B cell (primary cell): ENCODE data around the gene PRKACB. TPM values are rescaled to one million over a fixed set of nuclear protein-coding genes. Genes with fewer than 3 reads are reported as not detected.
"Not testable (repeated sequence)": the region's sequence is repeated elsewhere in the genome, so short reads cannot be mapped to it uniquely, and the experiment has no call there.

Experiments used
- ATAC-seq: fragments of 200-7000 bp; cut with Tn5 transposase; one replicate; pipeline ENCODE4 v1.10.0; 2021; ENCODE audit warnings: low read depth, mild to moderate bottlenecking, moderate number of reproducible peaks, moderate library complexity
- CTCF ChIA-PET: fragments of 350-600 bp; sonication (Branson Sonifier 250); formaldehyde crosslinking; loops from one replicate; lab custom pipeline; 2021; ENCODE audit warnings: antibody characterized with exemption, inconsistent platforms; lab: Charles Lee
- POLR2A ChIA-PET: fragments of 350-600 bp; sonication (Branson Sonifier 250); formaldehyde crosslinking; loops from one replicate; lab custom pipeline; 2021; ENCODE audit warnings: antibody characterized with exemption; lab: Charles Lee
- DNase-seq: peaks from one replicate; pipeline ENCODE4 v3.0.0; 2013
- H2AFZ ChIP-seq: 2 replicates; pipeline ENCODE4 v1.6.1; 2012; ENCODE audit warnings: mild to moderate bottlenecking, low read depth, low read length; ENCODE audit not compliant: insufficient read depth, poor library complexity, severe bottlenecking
- H3K27ac ChIP-seq, 2 donors: 1 replicate in 1 of 2; 2 replicates in 1 of 2; pipeline ENCODE4 v1.5.1; 2012 to 2013; ENCODE audit warnings: low read length in 2 of 2, mild to moderate bottlenecking in 2 of 2, moderate library complexity in 1 of 2
- H3K27me3 ChIP-seq, 4 experiments: fragments of 200-600 bp in 1 of 4; sonication (generic) in 1 of 4; replicated peaks in 1 of 4; 1 replicate in 2 of 4; 2 replicates in 2 of 4; pipeline versions ENCODE4 v1.6.1 to v1.7.0; 2013 to 2016; ENCODE audit warnings: low read length in 3 of 4, mild to moderate bottlenecking in 2 of 4, mixed read lengths in 1 of 4, moderate library complexity in 1 of 4; ENCODE audit not compliant: insufficient read depth in 4 of 4, control insufficient read depth in 3 of 4; ENCODE audit errors: control extremely low read depth in 1 of 4
- H3K36me3 ChIP-seq, 2 experiments: replicated peaks in 1 of 2; 1 replicate in 1 of 2; 2 replicates in 1 of 2; pipeline versions ENCODE4 v1.6.1 to v1.7.1; 2013; ENCODE audit warnings: low read length in 1 of 2; ENCODE audit not compliant: insufficient read depth in 2 of 2, control insufficient read depth in 1 of 2; ENCODE audit errors: control extremely low read depth in 1 of 2, extremely low read depth in 1 of 2
- H3K4me1 ChIP-seq, 2 donors: fragments of 200-600 bp in 1 of 2; sonication (generic) in 1 of 2; 1 replicate in 1 of 2; 2 replicates in 1 of 2; pipeline versions ENCODE4 v1.5.1 to v1.6.1; 2013 to 2017; ENCODE audit warnings: low read length in 2 of 2; ENCODE audit not compliant: control insufficient read depth in 2 of 2, insufficient read depth in 2 of 2
- H3K4me2 ChIP-seq: replicated peaks from 2 replicates; pipeline ENCODE3; 2012; ENCODE audit warnings: mild to moderate bottlenecking, low read depth, low read length; ENCODE audit not compliant: poor library complexity, severe bottlenecking
- H3K4me3 ChIP-seq, 5 experiments: fragments of 200-600 bp in 1 of 5; sonication (generic) in 1 of 5; 1 replicate in 3 of 5; 2 replicates in 2 of 5; pipeline versions ENCODE4 v1.5.1 to v1.7.0; 2011 to 2016; ENCODE audit warnings: low read length in 4 of 5, mild to moderate bottlenecking in 4 of 5, low read depth in 2 of 5, control low read depth in 1 of 5, moderate library complexity in 1 of 5; ENCODE audit not compliant: insufficient read depth in 1 of 5; ENCODE audit errors: control extremely low read depth in 1 of 5, extremely low read depth in 1 of 5
- H3K79me2 ChIP-seq: fragments of 200-600 bp; sonication (generic); one replicate; pipeline ENCODE4 v1.6.0; 2016; ENCODE audit warnings: low read length; ENCODE audit not compliant: control insufficient read depth, insufficient read depth
- H3K9ac ChIP-seq: fragments of 200-600 bp; sonication (generic); 2 replicates; pipeline ENCODE4 v1.6.1; 2017; ENCODE audit warnings: mild to moderate bottlenecking, low read length, moderate library complexity
- H3K9me3 ChIP-seq, 3 donors: one replicate each; pipeline versions ENCODE4 v1.6.1 to v1.7.1; 2013; ENCODE audit warnings: low read length in 2 of 3; ENCODE audit not compliant: control insufficient read depth in 2 of 3, insufficient read depth in 1 of 3; ENCODE audit errors: control extremely low read depth in 1 of 3
- H4K20me1 ChIP-seq: 2 replicates; pipeline ENCODE4 v1.6.0; 2012; ENCODE audit warnings: mild to moderate bottlenecking, low read length; ENCODE audit not compliant: insufficient read depth, control insufficient read depth, poor library complexity, severe bottlenecking
- H3K27ac Mint-ChIP-seq: one replicate; pipeline ENCODE4 v1.8.0; 2021; ENCODE audit warnings: mixed read lengths
- H3K27me3 Mint-ChIP-seq: one replicate; pipeline ENCODE4 v1.8.0; 2021; ENCODE audit warnings: mixed read lengths
- H3K4me1 Mint-ChIP-seq: one replicate; pipeline ENCODE4 v1.8.0; 2021; ENCODE audit warnings: mixed read lengths
- H3K4me3 Mint-ChIP-seq: one replicate; pipeline ENCODE4 v1.8.0; 2021; ENCODE audit warnings: mixed read lengths
- H3K9me3 Mint-ChIP-seq: one replicate; pipeline ENCODE4 v1.8.0; 2022; ENCODE audit warnings: mixed read lengths; ENCODE audit not compliant: insufficient read depth
- CTCF ChIP-seq: fragments of 200-600 bp; IDR thresholded peaks from one replicate; pipeline ENCODE4 v1.8.0; 2022; ENCODE audit warnings: antibody characterized with exemption, mild to moderate bottlenecking
- EZH2 ChIP-seq: IDR thresholded peaks from 2 replicates; pipeline ENCODE4 v1.6.1; 2012; ENCODE audit warnings: borderline replicate concordance, low read depth, mild to moderate bottlenecking, moderate library complexity, low read length; ENCODE audit not compliant: insufficient read depth, poor library complexity, severe bottlenecking
- WGBS: methylation state at CpG from one replicate; pipeline ENCODE4 v1.1.5; 2013; ENCODE audit warnings: missing lambda C conversion rate; ENCODE audit not compliant: insufficient coverage; 5-methylcytosine and 5-hydroxymethylcytosine counted together
- intact Hi-C: fragments of 100-400 bp; cut with micrococcal nuclease; formaldehyde crosslinking; loops from one replicate; pipeline ENCODE4 v1.10.0; 2022
- polyA plus RNA-seq: library from polyadenylated mRNA; depleted of rRNA; stranded (reverse); fragments of >200 nt; gene quantifications from 2 replicates; pipeline ENCODE4 v1.2.3, GENCODE V29; 2012
- small RNA-seq: library from RNA; depleted of rRNA; stranded (forward); fragments of <200 nt; gene quantifications from one replicate; pipeline ENCODE3, GENCODE V24; 2012; ENCODE audit warnings: low replicate concordance, low read depth; ENCODE audit not compliant: insufficient read length
- total RNA-seq, 2 donors: library from RNA; stranded (reverse); fragments of 120-200 nt in 1 of 2; gene quantifications; 1 replicate in 1 of 2; 2 replicates in 1 of 2; pipeline versions ENCODE4 v1.2.3 to v1.2.4, GENCODE V29; 2013 to 2022

The PRKACB gene
- total and polyA plus RNA-seq, 2 donors (not counting 1 experiment from before 2014, with no cell fraction given): 14.9 to 53.9 TPM

- ChIA-PET POLR2A (interaction anchor here (0.7 kb wide), 1 partner anchor 12 kb away, joined by 3 read pairs; no protein-coding TSS in a partner anchor), CTCF (no interaction called here)
- H4K20me1 ChIP-seq: no peaks in the 10 kb centered on the region
- peaks cover 19% of the 10 kb centered on the region for H3K27me3 Mint-ChIP-seq
- no peak overlapping the region for H3K27ac ChIP-seq
- no peak overlapping the region for H3K4me3 ChIP-seq
- TF ChIP-seq EZH2 (no peak), CTCF (no peak)
- H3K36me3 ChIP-seq: no peaks in the 10 kb centered on the region
- H3K79me2 ChIP-seq: no peaks in the 10 kb centered on the region
- no peak overlapping the region for H3K27ac Mint-ChIP-seq
- no peak overlapping the region for H3K9ac ChIP-seq
- H3K4me3 Mint-ChIP-seq: no peak overlapping the region
- no peak overlapping the region for H2AFZ ChIP-seq
- no peaks in the 10 kb centered on the region for H3K4me1 Mint-ChIP-seq
- H3K9me3 ChIP-seq: peaks cover 4 to 14% (median 12%) of the 10 kb centered on the region in 3 donors
- ATAC-seq: no peak
- H3K27me3 ChIP-seq: no peaks in the 10 kb centered on the region
- H3K9me3 Mint-ChIP-seq: peaks cover 10% of the 10 kb centered on the region
- WGBS: no CpG with 5 or more reads among the region's 1 CpG
- intact Hi-C loops: no loop called here
- H3K4me1 ChIP-seq: no peaks in the 10 kb centered on the region
- no peak for DNase-seq
- H3K4me2 ChIP-seq: no peak overlapping the region
Measured at GRCh38 chr1:84286071-84286470, 142.0 kb downstream of the PRKACB start.

DNA sequence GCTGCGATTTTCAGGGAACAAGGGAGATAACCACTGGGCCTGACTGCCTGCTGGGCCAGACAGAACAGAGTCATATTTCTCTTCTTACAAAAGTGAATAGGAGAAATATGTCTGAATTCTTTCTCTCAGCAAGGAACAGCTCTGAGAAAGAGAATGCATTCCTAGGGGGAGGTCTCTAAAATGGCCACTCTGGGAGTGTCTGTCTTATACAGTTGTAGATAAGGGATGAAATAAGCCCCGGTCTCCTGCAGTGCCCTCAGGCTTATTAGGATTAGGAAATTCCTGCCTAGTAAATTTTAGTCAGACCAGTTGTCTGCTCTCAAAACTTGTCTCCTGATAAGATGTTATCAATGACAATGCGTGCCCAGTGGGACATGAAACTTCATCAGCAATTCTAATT, 143.3 kb downstream of the PRKACB start:
- 100% methylated on average over 1 of the region's 3 CpGs for WGBS
- H3K27ac Mint-ChIP-seq, H3K79me2 ChIP-seq, H2AFZ ChIP-seq, H3K4me2 ChIP-seq, H3K9ac ChIP-seq, H3K4me1 Mint-ChIP-seq, H3K27me3 ChIP-seq, H4K20me1 ChIP-seq, CTCF ChIA-PET, H3K4me1 ChIP-seq, H3K4me3 Mint-ChIP-seq, H3K9me3 Mint-ChIP-seq, ATAC-seq, H3K27ac ChIP-seq, intact Hi-C loops, H3K4me3 ChIP-seq, POLR2A ChIA-PET, H3K36me3 ChIP-seq, DNase-seq: not testable (repeated sequence)
- peaks cover 4 to 14% (median 12%) of the 10 kb centered on the region in 3 donors for H3K9me3 ChIP-seq
- H3K27me3 Mint-ChIP-seq: peaks cover 24% of the 10 kb centered on the region

Small RNA genes within 50 kb of the gene (small RNA-seq; reads per million reads assigned to genes)
- not detected for gene AL450063.1
- gene RF00410: not detected

Other genes with a start within 250 kb of the PRKACB start
- gene TTLL7, start 145.1 kb upstream of the PRKACB start, total RNA-seq: 0.15 TPM in 1 of 2 replicates, not detected in the other
- 0.01 and 0.03 TPM in 2 replicates for gene TTLL7, start 145.1 kb upstream of the PRKACB start, polyA plus RNA-seq
- gene SAMD13, start 157.4 kb downstream of the PRKACB start, total RNA-seq: 0.24 and 0.42 TPM in 2 replicates
- not detected in 2 replicates for gene SAMD13, start 157.4 kb downstream of the PRKACB start, polyA plus RNA-seq